K562 (cell line): ENCODE data around the gene C17orf50. TPM values are rescaled to one million over a fixed set of nuclear protein-coding genes. Genes with fewer than 3 reads are reported as not detected.

ENCODE experiments used
- ARID2 ChIP-seq: fragments of 450-650 bp; IDR thresholded peaks from 2 replicates; pipeline ENCODE4 v1.6.1; 2017; ENCODE audit warnings: antibody characterized with exemption, mild to moderate bottlenecking
- CBFA2T2 ChIP-seq: fragments of 450-650 bp; conservative IDR thresholded peaks from 2 replicates; pipeline ENCODE4 v1.6.1; 2017; ENCODE audit warnings: mild to moderate bottlenecking
- CBX3 ChIP-seq, 2 experiments: IDR thresholded peaks; 1 replicate in 1 of 2; 2 replicates in 1 of 2; pipeline ENCODE4 v1.6.1; 2012; ENCODE audit warnings: inconsistent platforms in 2 of 2, low read length in 2 of 2, borderline replicate concordance in 1 of 2, control low read depth in 1 of 2
- CC2D1A ChIP-seq: fragments of 450-650 bp; IDR thresholded peaks from 2 replicates; pipeline ENCODE4 v1.6.1; 2017; ENCODE audit warnings: mild to moderate bottlenecking
- CLOCK ChIP-seq: fragments of 250-450 bp; sonication (Bioruptor Pico); IDR thresholded peaks from 2 replicates; pipeline ENCODE4 v1.4.0; 2020; ENCODE audit warnings: mild to moderate bottlenecking, moderate library complexity, borderline replicate concordance
- EGR1 ChIP-seq: fragments of 450-650 bp; conservative IDR thresholded peaks from 2 replicates; pipeline ENCODE4 v1.6.1; 2017; ENCODE audit warnings: mild to moderate bottlenecking
- HNRNPK ChIP-seq: fragments of 200-400 bp; formaldehyde crosslinking; IDR thresholded peaks from one replicate; pipeline ENCODE4 v1.6.1; 2018; ENCODE audit warnings: mild to moderate bottlenecking, low read depth, low read length; ENCODE audit not compliant: poor library complexity, severe bottlenecking
- RBFOX2 ChIP-seq: fragments of 200-400 bp; formaldehyde crosslinking; IDR thresholded peaks from 2 replicates; pipeline ENCODE4 v1.6.1; 2017; ENCODE audit warnings: low read depth, mild to moderate bottlenecking, low read length, moderate library complexity
- RCOR1 ChIP-seq, 2 experiments: IDR thresholded peaks; 2 replicates each; pipeline ENCODE4 v1.6.1; 2012; ENCODE audit warnings: low read depth in 2 of 2, low read length in 2 of 2, borderline replicate concordance in 1 of 2, improper control_type of control experiment in 1 of 2
- STAG1 ChIP-seq: sonication (generic); formaldehyde crosslinking; IDR thresholded peaks from 2 replicates; pipeline ENCODE4 v1.5.0; 2020; ENCODE audit warnings: missing genetic modification reagents, borderline replicate concordance
- TBP ChIP-seq: optimal IDR thresholded peaks from 2 replicates; pipeline ENCODE3; 2011; ENCODE audit warnings: low read depth, low read length, improper control_type of control experiment
- TRIM28 ChIP-seq: fragments of 450-650 bp; IDR thresholded peaks from 2 replicates; pipeline ENCODE4 v1.6.1; 2017
- VEZF1 ChIP-seq: fragments of 200-800 bp; sonication (Bioruptor generic); IDR thresholded peaks from 2 replicates; pipeline ENCODE4 v1.6.1; 2017; ENCODE audit warnings: missing genetic modification characterization, missing compliant biosample characterization
- XRCC5 ChIP-seq: fragments of 200-400 bp; formaldehyde crosslinking; IDR thresholded peaks from 2 replicates; pipeline ENCODE4 v1.6.1; 2017; ENCODE audit warnings: low read depth, mild to moderate bottlenecking, low read length
- ZFPM2 ChIP-seq: fragments of 250-450 bp; sonication (Bioruptor Pico); IDR thresholded peaks from 2 replicates; pipeline ENCODE4 v1.5.1; 2022; ENCODE audit warnings: mild to moderate bottlenecking
- ZNF561 ChIP-seq: fragments of 450-650 bp; formaldehyde crosslinking; conservative IDR thresholded peaks from 2 replicates; pipeline ENCODE4 v1.4.0; 2020; ENCODE audit warnings: mild to moderate bottlenecking, moderate library complexity
- polyA plus RNA-seq, 8 experiments: library from polyadenylated mRNA; depleted of rRNA in 4 of 8; stranded (reverse) in 5 of 8; unstranded in 3 of 8; fragments of >200 nt; fragmentation: Nextera tagmentation in 2 of 8; fragmentation: Illumina TruSeq in 1 of 8; extraction: Ambion mirVana in 2 of 8; extraction: Trizol in 1 of 8; gene quantifications; 2 replicates each; pipeline versions ENCODE4 v1.2.1 to v1.2.3, GENCODE V29; 2011 to 2014; ENCODE audit warnings: inconsistent platforms in 1 of 8, missing spikeins in 1 of 8
- total RNA-seq, 7 experiments: library from RNA; depleted of rRNA in 6 of 7; stranded (reverse); fragments of >200 nt in 6 of 7; fragmentation: Illumina TruSeq in 2 of 7; extraction: Trizol in 2 of 7; gene quantifications; 2 replicates each; pipeline versions ENCODE4 v1.2.1 to v1.2.3, GENCODE V29; 2011 to 2021; ENCODE audit warnings: low replicate concordance in 1 of 7
- TF ChIP-seq, protein P1 (sequence below): fragments of 450-650 bp; formaldehyde crosslinking; IDR thresholded peaks from 2 replicates; pipeline ENCODE4 v1.4.0; 2020; ENCODE audit warnings: mild to moderate bottlenecking, moderate library complexity

The C17orf50 gene
- total and polyA plus RNA-seq, 9 of the 15 experiments (the other 6 are each of a cell fraction or from before 2014, with no cell fraction given), result not detected

DNA sequence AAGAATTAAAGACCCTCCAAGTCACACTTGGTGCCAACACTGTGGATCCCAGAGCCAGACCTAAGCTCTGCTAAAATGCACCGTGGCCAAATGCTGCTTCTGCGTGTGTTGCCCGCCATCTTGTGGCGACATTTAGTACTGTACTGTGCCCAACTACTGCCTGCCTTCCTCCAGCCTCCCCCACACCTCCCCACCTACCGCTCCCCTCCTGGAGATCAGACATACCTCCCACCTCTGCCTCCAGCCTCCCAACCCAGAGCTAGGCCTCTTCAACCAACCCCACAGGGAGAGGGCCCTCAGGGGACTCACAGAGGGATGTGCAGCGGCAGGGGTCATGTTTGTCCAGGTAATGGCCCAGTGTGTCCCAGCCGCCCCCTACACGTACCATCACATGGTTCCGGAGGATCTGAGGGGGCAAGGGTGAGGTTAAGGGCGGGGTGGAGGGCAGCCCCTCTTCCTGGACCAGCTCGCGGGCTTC, 13.1 kb upstream of the C17orf50 start (continued):
- TF ChIP-seq VEZF1 (CRISPR knock-in tag) (peak; percentile 39; the same call in 1 of the 2 replicates), STAG1 (peak; percentile 90), TBP (no peak), CC2D1A (peak; percentile 80), RBFOX2 (no peak), ARID2 (peak; percentile 52; the same call in 1 of the 2 replicates), EGR1 (peak; percentile 36; the same call in 1 of the 2 replicates), RCOR1 (IDR thresholded peaks at IDR 0.05; ENCODE audit: borderline replicate concordance in 1 of 2, low read depth in 2 of 2, low read length in 2 of 2) (peak in 1 of 2 experiments; percentile 20; a peak in 1 of 4 replicates), ZFPM2 (no peak), HNRNPK (no peak), TRIM28 (no peak), CBFA2T2 (no peak), ZNF561 (CRISPR knock-in tag) (no peak), XRCC5 (no peak), CBX3 (IDR thresholded peaks at IDR 0.05; ENCODE audit: borderline replicate concordance in 1 of 2, low read length in 2 of 2) (no peak), CLOCK (no peak)
- TF ChIP-seq, protein P1, sequence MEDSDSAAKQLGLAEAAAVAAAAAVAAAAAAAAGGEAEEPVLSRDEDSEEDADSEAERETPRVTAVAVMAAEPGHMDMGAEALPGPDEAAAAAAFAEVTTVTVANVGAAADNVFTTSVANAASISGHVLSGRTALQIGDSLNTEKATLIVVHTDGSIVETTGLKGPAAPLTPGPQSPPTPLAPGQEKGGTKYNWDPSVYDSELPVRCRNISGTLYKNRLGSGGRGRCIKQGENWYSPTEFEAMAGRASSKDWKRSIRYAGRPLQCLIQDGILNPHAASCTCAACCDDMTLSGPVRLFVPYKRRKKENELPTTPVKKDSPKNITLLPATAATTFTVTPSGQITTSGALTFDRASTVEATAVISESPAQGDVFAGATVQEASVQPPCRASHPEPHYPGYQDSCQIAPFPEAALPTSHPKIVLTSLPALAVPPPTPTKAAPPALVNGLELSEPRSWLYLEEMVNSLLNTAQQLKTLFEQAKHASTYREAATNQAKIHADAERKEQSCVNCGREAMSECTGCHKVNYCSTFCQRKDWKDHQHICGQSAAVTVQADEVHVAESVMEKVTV (CRISPR knock-in tag), result peak; percentile 62
